Muscle of leg (tissue), 11 donors: ENCODE data around the gene ZNF92. TPM values are rescaled to one million over a fixed set of nuclear protein-coding genes. Genes with fewer than 3 reads are reported as not detected.
"Not testable (repeated sequence)": the region's sequence is repeated elsewhere in the genome, so short reads cannot be mapped to it uniquely, and the experiment has no call there.

Source experiments
- DNase-seq: peaks from one replicate; pipeline ENCODE4 v3.0.0; 2013
- H3K27ac ChIP-seq: one replicate; pipeline ENCODE4 v1.5.1; 2013; ENCODE audit warnings: mild to moderate bottlenecking, low read length, control low read depth
- H3K27me3 ChIP-seq: one replicate; pipeline ENCODE4 v1.6.1; 2013; ENCODE audit warnings: low read length; ENCODE audit not compliant: control insufficient read depth, insufficient read depth
- H3K36me3 ChIP-seq: one replicate; pipeline ENCODE4 v1.6.1; 2013; ENCODE audit warnings: low read length; ENCODE audit not compliant: control insufficient read depth, insufficient read depth
- H3K4me1 ChIP-seq: one replicate; pipeline ENCODE4 v1.6.1; 2013; ENCODE audit warnings: low read length; ENCODE audit not compliant: control insufficient read depth, insufficient read depth
- H3K4me3 ChIP-seq: one replicate; pipeline ENCODE4 v1.5.1; 2013; ENCODE audit warnings: low read length, control low read depth
- H3K9me3 ChIP-seq: replicated peaks from 2 replicates; pipeline ENCODE4 v1.6.1; 2013; ENCODE audit warnings: low read depth, low read length; ENCODE audit not compliant: control insufficient read depth
- WGBS: methylation state at CpG from one replicate; pipeline ENCODE4 v1.1.5; 2013; ENCODE audit warnings: missing lambda C conversion rate; ENCODE audit not compliant: insufficient coverage; 5-methylcytosine and 5-hydroxymethylcytosine counted together
- polyA plus RNA-seq, 8 donors: library from polyadenylated mRNA; unstranded; fragments of 120-200 nt; gene quantifications; one replicate each; pipeline versions ENCODE4 v1.2.1 to v1.2.3, GENCODE V29; 2013; ENCODE audit warnings: inconsistent platforms in 1 of 8, low replicate concordance in 1 of 8; ENCODE audit not compliant: insufficient read length in 8 of 8, insufficient read depth in 1 of 8
- total RNA-seq: library from RNA; stranded (reverse); fragments of 120-200 nt; gene quantifications from one replicate; pipeline ENCODE4 v1.2.4, GENCODE V29; 2013

Gene ZNF92
- total and polyA plus RNA-seq, 9 donors, result 7.4 to 11.0 (median 9.5) TPM

DNA sequence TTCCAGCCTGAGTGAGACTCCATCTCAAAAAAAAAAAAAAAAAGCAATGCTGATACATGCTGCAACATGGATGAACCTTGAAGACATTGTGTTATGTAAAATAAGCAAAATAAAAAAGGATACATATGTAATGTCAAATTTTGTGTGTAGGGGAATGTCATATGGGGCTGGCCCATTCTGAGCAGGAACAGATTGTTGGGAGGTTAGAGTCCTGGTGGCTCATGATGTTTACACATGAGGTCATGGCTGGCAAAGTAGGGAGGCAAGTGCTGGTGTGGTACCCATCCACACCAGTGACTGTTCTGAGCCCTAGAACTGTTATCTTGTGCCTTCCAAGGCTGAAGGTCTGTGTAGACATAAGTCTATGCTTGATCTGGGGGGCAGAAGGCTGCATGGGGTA lies 37.6 kb downstream of the ZNF92 start:
- H3K27me3 ChIP-seq, result no peaks in the 10 kb centered on the region
- H3K4me1 ChIP-seq, result no peaks in the 10 kb centered on the region
- no peaks in the 10 kb centered on the region for H3K36me3 ChIP-seq
- H3K27ac ChIP-seq, result no peak overlapping the region
- peaks cover 9% of the 10 kb centered on the region for H3K9me3 ChIP-seq
- no peak overlapping the region for H3K4me3 ChIP-seq
- DNase-seq, result no peak

DNA sequence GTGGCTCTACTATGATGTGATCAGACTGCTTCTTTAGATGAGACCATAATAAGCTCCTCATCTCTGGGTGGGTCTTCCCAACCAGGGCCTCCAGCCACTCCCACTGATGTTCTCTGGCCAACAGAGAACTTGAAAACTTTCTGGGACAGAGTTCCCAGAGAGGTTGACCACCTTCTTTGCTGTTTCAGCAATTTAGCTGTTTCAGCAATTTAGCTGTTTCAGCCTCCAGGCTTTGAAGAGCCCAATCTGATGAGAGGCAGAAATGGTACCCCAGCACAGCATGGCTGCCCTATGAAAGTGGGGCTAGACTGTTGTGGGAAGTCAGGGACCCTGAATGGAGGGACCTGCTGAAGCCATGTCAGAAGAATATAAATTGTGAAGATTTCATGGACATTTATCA lies 49.0 kb downstream of the ZNF92 start:
- Histone ChIP-seq H3K4me1 (no peaks in the 10 kb centered on the region), H3K27me3 (no peaks in the 10 kb centered on the region), H3K27ac (no peak overlapping the region), H3K9me3 (peaks cover 17% of the 10 kb centered on the region), H3K4me3 (no peak overlapping the region), H3K36me3 (no peaks in the 10 kb centered on the region)
- DNase-seq, result no peak

DNA sequence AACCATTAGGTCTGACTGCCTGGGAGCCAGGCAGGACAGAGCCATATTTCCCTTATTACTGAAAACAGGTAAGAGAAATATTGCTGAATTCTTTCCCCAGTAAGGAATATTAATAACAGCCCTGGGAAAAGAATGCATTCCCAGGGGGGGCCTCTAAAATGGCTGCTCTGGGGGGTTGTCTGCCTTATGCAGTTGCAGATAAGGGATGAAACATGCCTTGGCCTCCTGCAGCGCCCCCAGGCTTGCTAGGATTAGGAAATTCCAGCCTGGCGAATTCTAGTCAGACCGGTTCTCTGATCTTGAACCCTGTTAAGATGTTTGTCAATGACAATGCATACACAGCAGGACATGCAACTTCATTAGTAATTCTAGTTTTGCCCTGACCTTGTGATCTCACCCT lies 49.6 kb downstream of the ZNF92 start:
- H3K36me3 ChIP-seq, H3K4me3 ChIP-seq, H3K27me3 ChIP-seq, H3K27ac ChIP-seq, DNase-seq, H3K4me1 ChIP-seq: not testable (repeated sequence)
- peaks cover 17% of the 10 kb centered on the region for H3K9me3 ChIP-seq
- WGBS, result 74% methylated on average over 3 of the region's 3 CpGs

DNA sequence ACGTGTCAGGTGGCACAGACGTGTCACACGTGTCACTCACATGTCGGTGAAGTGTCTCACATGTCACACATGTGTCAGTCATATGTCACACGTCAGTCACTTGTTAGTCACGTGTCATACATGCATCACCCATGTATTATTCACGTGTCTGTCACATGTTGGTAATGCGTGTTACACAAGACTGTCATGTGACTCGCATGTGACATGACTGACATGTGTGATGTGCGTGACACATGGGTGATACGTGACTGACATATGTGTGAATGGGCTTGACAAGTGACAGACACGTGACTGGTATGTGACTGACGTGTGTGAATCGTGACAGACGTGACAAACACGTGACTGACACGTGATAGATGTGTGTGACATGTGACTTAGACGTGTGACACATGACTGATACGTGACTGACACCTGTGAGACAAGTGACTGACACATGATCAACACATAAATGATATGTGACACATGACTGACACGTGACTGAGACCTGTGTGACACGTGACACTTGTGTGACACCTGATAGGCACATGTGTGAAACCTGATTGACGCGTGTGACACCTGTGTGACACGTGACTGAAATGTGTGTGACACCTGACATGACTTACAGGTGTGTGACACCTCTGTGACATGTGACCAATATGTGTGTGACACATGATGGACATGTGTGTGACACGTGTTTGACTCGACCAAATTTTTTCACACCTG lies 56.1 kb downstream of the ZNF92 start:
- H3K27ac ChIP-seq, result no peak overlapping the region
- no peaks in the 10 kb centered on the region for H3K27me3 ChIP-seq
- H3K9me3 ChIP-seq, result peaks cover 11% of the 10 kb centered on the region
- no peak overlapping the region for H3K4me3 ChIP-seq
- 88% methylated on average over 26 of the region's 26 CpGs for WGBS
- no peaks in the 10 kb centered on the region for H3K36me3 ChIP-seq
- no peaks in the 10 kb centered on the region for H3K4me1 ChIP-seq
- DNase-seq, result no peak

DNA sequence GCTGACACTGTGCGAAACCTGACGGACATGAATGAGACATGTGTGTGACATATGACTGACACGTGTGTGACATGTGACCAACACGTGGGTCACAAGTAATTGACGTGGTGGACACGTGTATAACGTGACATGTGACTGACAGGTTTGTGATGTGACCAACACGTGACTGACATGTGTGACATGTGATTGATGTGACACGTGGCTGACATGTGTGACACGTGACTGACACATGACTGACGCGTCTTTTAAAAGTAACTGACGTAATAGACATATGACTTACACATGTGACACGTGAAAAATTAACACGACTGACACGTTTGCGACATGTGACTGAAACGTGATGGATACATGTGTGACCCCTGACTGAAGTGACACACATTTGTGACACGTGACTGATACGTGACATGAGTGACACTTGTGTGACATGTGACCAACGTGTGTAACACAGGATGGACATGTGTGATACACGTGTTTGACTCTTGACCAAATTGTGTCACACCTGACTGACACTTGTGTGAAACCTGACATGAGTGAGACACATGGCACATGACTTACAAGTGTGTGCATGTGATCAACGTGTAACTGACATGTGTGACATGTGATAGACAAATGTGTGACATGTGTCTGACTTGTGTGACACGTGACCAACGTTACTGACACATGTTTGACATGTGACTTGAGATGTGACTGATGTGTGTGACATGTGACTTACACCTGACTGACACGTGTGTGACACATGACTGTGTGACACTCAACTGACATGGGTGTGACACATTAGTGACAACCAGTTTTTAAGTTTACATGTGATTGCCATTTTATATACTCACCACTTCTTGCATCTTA lies 56.9 kb downstream of the ZNF92 start:
- H3K27me3 ChIP-seq, result no peaks in the 10 kb centered on the region
- no peak overlapping the region for H3K4me3 ChIP-seq
- 87% methylated on average over 25 of the region's 26 CpGs for WGBS
- H3K9me3 ChIP-seq, result peaks cover 11% of the 10 kb centered on the region
- H3K27ac ChIP-seq, result no peak overlapping the region
- no peaks in the 10 kb centered on the region for H3K4me1 ChIP-seq
- no peak for DNase-seq
- H3K36me3 ChIP-seq, result no peaks in the 10 kb centered on the region

DNA sequence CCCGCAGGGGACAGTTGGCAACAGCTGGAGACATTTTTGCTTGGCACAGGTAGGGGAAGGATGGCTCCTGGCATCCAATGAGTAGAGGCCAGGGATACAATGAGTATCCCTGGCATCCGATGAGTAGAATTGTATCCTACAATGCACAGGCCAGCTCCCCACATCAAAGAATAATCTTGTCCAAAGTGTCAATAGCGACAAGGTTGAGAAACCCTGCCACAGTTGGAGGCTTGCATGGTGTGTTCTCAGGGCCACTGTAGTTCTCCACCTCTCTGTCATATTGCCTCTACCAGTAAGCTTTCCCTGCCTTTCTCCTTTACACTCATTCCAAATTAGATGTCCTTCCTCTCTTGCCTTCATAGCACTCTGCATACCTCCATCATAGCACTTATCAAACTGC lies 60.7 kb downstream of the ZNF92 start:
- no peak for DNase-seq
- Histone ChIP-seq H3K27ac (no peak overlapping the region), H3K4me1 (no peaks in the 10 kb centered on the region), H3K9me3 (peaks cover 8% of the 10 kb centered on the region), H3K36me3 (no peaks in the 10 kb centered on the region), H3K4me3 (no peak overlapping the region), H3K27me3 (no peaks in the 10 kb centered on the region)
- 80% methylated on average over 2 of the region's 3 CpGs for WGBS

DNA sequence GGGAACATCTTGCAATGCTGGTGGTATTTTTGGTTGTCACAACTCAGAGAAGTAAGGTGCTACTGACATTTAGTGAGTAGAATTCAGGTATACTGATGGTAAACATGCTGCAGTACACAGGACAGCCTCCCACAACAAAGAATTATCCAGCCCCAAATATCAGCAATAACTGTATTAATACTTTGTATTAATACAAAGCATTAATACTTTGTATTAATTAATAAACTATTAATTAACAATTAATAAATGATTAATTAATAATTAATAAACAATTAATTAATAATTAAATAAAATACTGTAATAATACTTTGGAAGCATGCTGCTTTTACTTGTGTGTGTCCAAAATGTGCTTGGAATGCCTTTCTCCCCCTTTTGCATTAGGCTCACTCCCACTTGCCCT lies 62.5 kb downstream of the ZNF92 start:
- no peak overlapping the region for H3K4me3 ChIP-seq
- no peaks in the 10 kb centered on the region for H3K27me3 ChIP-seq
- DNase-seq, result no peak
- H3K27ac ChIP-seq, result no peak overlapping the region
- no peaks in the 10 kb centered on the region for H3K36me3 ChIP-seq
- H3K9me3 ChIP-seq, result no peaks in the 10 kb centered on the region
- no peaks in the 10 kb centered on the region for H3K4me1 ChIP-seq

DNA sequence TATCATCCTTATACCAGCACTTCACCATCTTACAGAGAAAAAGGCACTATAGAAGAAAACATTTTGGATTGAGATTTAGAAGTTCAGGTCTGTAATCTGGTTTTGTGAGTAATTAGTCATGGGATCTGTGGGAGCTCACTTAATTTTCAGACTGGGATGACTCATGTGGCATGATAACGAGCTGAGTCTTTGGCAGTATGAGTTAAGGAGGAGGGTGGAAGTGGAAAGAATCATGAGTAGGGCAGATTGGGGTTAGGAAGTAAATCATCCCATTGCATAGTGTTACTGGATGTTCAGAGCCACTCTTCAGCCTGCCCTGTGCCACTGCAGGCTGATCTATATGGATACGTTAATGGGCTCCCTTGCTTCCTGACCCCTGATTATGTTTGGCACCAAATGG lies 64.9 kb downstream of the ZNF92 start:
- no peak overlapping the region for H3K27ac ChIP-seq
- no peaks in the 10 kb centered on the region for H3K36me3 ChIP-seq
- no peaks in the 10 kb centered on the region for H3K9me3 ChIP-seq
- WGBS, result 57% methylated on average over 2 of the region's 2 CpGs
- no peaks in the 10 kb centered on the region for H3K4me1 ChIP-seq
- DNase-seq, result no peak
- H3K4me3 ChIP-seq, result no peak overlapping the region
- no peaks in the 10 kb centered on the region for H3K27me3 ChIP-seq

DNA sequence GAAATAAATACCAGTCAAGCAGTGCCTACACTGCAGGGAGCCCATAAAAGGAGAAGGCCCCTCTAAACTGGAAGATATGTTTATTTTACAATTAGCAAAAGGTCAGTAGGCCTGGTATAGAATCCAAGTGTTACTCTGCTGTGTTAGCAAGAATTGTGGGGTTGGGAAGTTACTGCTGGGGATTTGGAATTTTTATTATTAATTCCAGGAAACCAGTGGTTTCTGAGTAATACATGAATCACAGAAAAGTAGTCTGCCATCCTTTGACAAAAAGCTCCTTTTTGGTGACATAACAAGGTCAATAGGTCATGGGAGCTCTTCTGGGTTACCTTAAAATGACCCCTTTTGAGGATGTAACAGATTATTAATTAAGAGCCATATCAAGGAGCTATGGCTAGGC lies 67.4 kb downstream of the ZNF92 start:
- Histone ChIP-seq H3K36me3 (no peaks in the 10 kb centered on the region), H3K27ac (no peak overlapping the region), H3K27me3 (no peaks in the 10 kb centered on the region), H3K9me3 (no peaks in the 10 kb centered on the region), H3K4me1 (no peaks in the 10 kb centered on the region), H3K4me3 (no peak overlapping the region)
- DNase-seq, result no peak

DNA sequence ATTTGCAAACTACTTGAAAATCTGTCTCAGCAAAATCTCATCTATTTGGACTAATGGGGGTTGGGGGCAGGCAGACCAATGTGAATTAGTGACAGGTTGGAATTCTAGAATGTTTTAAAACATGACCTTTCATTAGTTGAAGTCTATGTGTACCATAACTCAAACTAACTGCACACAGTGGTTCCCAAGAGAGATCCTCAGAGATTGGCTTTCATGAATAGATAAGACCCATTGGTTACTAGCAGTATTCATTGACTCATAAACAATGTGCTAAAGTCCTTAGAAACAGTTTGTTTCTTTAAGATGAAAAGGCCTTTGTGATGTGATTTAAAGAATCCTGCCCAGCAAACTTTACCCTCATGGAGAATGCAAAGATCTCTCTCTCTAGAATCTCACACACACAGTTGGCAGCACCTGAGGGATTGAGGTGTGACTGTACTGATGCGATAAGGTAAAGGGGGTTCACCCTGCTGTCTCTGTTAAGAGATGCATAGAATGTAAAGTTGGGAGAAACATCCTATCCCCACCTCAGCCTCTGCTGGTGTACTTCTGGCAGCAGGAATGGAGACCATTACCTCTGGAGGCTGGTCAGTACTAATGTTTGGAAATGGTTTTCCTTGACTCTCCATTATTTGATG lies 70.7 kb downstream of the ZNF92 start:
- WGBS, result no CpG with 5 or more reads among the region's 1 CpG
- no peak overlapping the region for H3K27ac ChIP-seq
- H3K27me3 ChIP-seq, result no peaks in the 10 kb centered on the region
- H3K9me3 ChIP-seq, result peaks cover 3% of the 10 kb centered on the region
- no peaks in the 10 kb centered on the region for H3K4me1 ChIP-seq
- no peak for DNase-seq
- no peaks in the 10 kb centered on the region for H3K36me3 ChIP-seq
- H3K4me3 ChIP-seq, result no peak overlapping the region
